Lung (tissue), 12 donors: ENCODE measurements around the gene FXYD5. TPM values are rescaled to one million over a fixed set of nuclear protein-coding genes. Genes with fewer than 3 reads are reported as not detected.
"Not testable (repeated sequence)": the region's sequence is repeated elsewhere in the genome, so short reads cannot be mapped to it uniquely, and the experiment has no call there.

ENCODE experiments used
- ATAC-seq: fragments of 200-7000 bp; cut with Tn5 transposase; one replicate; pipeline ENCODE4 v1.9.1; 2020; ENCODE audit warnings: moderate number of reproducible peaks; ENCODE audit not compliant: insufficient read depth, low FRiP score
- DNase-seq, 3 donors: peaks; one replicate each; pipeline ENCODE4 v3.0.0-alpha.2; 2013 to 2017
- H3K27ac ChIP-seq, 2 donors: one replicate each; pipeline ENCODE4 v1.5.1; 2013; ENCODE audit warnings: mild to moderate bottlenecking in 2 of 2, moderate library complexity in 2 of 2, control low read depth in 1 of 2, inconsistent platforms in 1 of 2, low read depth in 1 of 2, low read length in 1 of 2
- H3K27me3 ChIP-seq, 3 donors: one replicate each; pipeline ENCODE4 v1.5.1; 2013; ENCODE audit warnings: low read length in 2 of 3; ENCODE audit not compliant: control insufficient read depth in 3 of 3, insufficient read depth in 3 of 3
- H3K36me3 ChIP-seq, 4 donors: one replicate each; pipeline ENCODE4 v1.5.1; 2013; ENCODE audit warnings: low read length in 4 of 4, mild to moderate bottlenecking in 1 of 4, moderate library complexity in 1 of 4; ENCODE audit not compliant: control insufficient read depth in 4 of 4, insufficient read depth in 4 of 4
- H3K4me1 ChIP-seq, 5 donors: one replicate each; pipeline ENCODE4 v1.5.1; 2013; ENCODE audit warnings: low read length in 5 of 5, mild to moderate bottlenecking in 2 of 5, moderate library complexity in 1 of 5; ENCODE audit not compliant: control insufficient read depth in 5 of 5, insufficient read depth in 5 of 5
- H3K4me3 ChIP-seq: one replicate; pipeline ENCODE4 v1.5.1; 2013; ENCODE audit warnings: mild to moderate bottlenecking, control low read depth, moderate library complexity
- H3K9ac ChIP-seq, 2 donors: one replicate each; pipeline ENCODE4 v1.5.1; 2013; ENCODE audit warnings: low read length in 2 of 2, control low read depth in 1 of 2; ENCODE audit not compliant: insufficient read depth in 1 of 2
- H3K9me3 ChIP-seq, 4 donors: one replicate each; pipeline ENCODE4 v1.5.1; 2013; ENCODE audit warnings: low read length in 3 of 4, mild to moderate bottlenecking in 1 of 4, moderate library complexity in 1 of 4; ENCODE audit not compliant: control insufficient read depth in 4 of 4, insufficient read depth in 3 of 4
- WGBS, 2 donors: extraction: QIAGEN DNeasy Blood & Tissue Kit; methylation state at CpG; one replicate each; pipeline ENCODE4 v1.1.7; 2013; 5-methylcytosine and 5-hydroxymethylcytosine counted together
- polyA plus RNA-seq, 2 donors: library from polyadenylated mRNA; stranded (reverse); fragments of 200-250 nt; gene quantifications; one replicate each; pipeline ENCODE4 v1.2.1, GENCODE V29; 2013
- total RNA-seq, 2 donors: library from RNA; depleted of rRNA in 1 of 2; stranded (reverse); fragments of >200 nt in 1 of 2; gene quantifications; one replicate each; pipeline ENCODE4 v1.2.1, GENCODE V29; 2014 to 2021
- TF ChIP-seq, protein P1 (sequence below): IDR thresholded peaks from 2 replicates; pipeline ENCODE4 v1.5.1; 2012; ENCODE audit warnings: mild to moderate bottlenecking; ENCODE audit errors: control extremely low read depth, extremely low read depth
- donor health status: control.
- donor health status: control.
- donor health status: Bipolar disorder and iron deficiency.
- donor health status: healthy.
- donor health status: DM: yes; HTN: yes; CAD: no.

The FXYD5 gene
- total and polyA plus RNA-seq, 4 donors: 9.9 to 203 (median 138) TPM

DNA sequence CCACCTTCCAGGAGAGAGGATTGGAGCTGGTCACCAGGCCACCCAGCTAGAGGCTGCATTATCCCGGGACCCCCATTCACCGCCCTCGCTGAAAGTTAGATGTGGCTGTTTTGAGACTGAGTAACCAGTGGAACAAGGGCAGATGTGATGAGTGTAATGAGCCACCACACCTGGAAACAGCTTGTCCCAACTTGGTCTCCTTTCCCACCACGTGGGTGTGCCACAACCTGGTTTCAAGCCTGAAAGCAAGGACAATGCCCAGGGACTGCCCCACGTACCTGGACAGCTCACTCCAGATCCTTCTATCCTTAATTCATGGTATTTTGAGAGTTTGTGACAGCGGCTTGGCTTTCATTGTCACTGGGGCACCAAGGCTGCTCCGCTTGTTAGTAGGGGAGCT lies 26.7 kb upstream of the FXYD5 start:
- Histone ChIP-seq H3K9ac (no peak overlapping the region), H3K27ac (no peak overlapping the region), H3K4me1 (peaks cover 5 to 26% (median 9%) of the 10 kb centered on the region in 5 donors), H3K27me3 (no peaks in the 10 kb centered on the region), H3K4me3 (no peak overlapping the region), H3K9me3 (no peaks in the 10 kb centered on the region), H3K36me3 (no peaks in the 10 kb centered on the region)
- no peak for DNase-seq
- TF ChIP-seq, protein P1, sequence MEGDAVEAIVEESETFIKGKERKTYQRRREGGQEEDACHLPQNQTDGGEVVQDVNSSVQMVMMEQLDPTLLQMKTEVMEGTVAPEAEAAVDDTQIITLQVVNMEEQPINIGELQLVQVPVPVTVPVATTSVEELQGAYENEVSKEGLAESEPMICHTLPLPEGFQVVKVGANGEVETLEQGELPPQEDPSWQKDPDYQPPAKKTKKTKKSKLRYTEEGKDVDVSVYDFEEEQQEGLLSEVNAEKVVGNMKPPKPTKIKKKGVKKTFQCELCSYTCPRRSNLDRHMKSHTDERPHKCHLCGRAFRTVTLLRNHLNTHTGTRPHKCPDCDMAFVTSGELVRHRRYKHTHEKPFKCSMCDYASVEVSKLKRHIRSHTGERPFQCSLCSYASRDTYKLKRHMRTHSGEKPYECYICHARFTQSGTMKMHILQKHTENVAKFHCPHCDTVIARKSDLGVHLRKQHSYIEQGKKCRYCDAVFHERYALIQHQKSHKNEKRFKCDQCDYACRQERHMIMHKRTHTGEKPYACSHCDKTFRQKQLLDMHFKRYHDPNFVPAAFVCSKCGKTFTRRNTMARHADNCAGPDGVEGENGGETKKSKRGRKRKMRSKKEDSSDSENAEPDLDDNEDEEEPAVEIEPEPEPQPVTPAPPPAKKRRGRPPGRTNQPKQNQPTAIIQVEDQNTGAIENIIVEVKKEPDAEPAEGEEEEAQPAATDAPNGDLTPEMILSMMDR: no peak
- no peak for ATAC-seq
- 87 to 92% methylated on average over 7 of the region's 7 CpGs for WGBS, 2 donors

DNA sequence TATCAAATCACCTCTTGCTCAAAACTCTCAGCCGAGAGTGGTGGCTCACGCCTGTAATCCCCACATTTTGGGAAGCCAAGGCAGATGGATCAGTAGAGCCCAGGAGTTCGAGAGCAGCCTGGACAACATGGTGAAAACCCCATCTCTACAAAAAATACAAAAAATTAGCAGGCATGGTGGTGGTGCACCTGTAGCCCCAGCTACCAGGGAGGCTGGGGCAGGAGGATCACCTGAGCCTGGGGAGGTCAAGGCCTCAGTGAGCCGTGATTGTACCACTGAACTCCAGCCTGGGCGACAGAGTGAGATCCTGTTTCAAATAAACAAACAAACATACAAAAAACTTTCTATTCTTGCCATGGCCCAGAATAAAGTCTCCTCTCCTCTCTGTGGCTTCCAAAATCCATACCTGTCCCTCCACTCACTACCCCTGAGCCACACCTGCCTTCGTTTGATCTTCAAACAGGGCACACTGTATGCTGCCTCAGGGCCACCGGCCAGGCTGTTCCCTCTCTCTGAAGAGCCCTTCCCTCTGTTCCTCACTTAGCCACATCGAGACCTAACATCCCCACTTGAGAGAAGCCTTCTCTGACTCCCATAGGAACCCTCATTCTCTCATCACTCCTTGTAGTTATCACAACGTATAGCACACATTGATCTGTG lies 26.0 kb upstream of the FXYD5 start:
- Histone ChIP-seq H3K4me3 (no peak overlapping the region), H3K9me3 (no peaks in the 10 kb centered on the region), H3K36me3 (no peaks in the 10 kb centered on the region), H3K4me1 (peaks cover 5 to 20% (median 8%) of the 10 kb centered on the region in 5 donors), H3K27me3 (no peaks in the 10 kb centered on the region), H3K9ac (no peak overlapping the region), H3K27ac (no peak overlapping the region)
- no peak for ATAC-seq
- TF ChIP-seq, protein P1: no peak
- DNase-seq: no peak
- 91 to 97% methylated on average over 9 of the region's 9 CpGs for WGBS, 2 donors

DNA sequence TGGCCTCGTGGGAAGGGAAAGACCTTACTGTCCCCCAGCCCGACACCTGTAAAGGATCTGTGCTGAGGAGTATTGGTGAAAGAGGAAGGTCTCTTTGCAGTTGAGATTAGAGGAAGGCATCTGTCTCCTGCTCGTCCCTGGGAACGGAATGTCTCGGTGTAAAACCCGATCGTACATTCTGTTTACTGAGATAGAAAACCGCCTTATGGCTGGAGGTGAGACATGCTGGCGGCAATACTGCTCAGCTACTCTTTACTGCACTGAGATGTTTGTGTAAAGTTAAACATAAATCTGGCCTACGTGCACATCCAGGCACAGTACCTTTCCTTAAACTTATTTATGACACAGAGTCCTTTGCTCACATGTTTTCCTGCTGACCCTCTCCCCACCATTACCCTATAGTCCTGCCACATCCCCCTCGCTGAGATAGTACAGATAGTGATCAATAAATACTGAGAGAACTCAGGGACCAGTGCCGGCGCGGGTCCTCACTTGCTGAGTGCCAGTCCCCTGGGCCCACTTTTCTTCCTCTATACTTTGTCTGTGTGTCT lies 24.7 kb upstream of the FXYD5 start:
- H3K9ac ChIP-seq, ATAC-seq, H3K4me3 ChIP-seq, DNase-seq, H3K27ac ChIP-seq, H3K27me3 ChIP-seq, H3K36me3 ChIP-seq, H3K9me3 ChIP-seq: not testable (repeated sequence)
- WGBS, 2 donors: 66 to 67% methylated on average over 14 of the region's 14 CpGs
- H3K4me1 ChIP-seq: peaks cover 0 to 10% (median 0%) of the 10 kb centered on the region in 5 donors

DNA sequence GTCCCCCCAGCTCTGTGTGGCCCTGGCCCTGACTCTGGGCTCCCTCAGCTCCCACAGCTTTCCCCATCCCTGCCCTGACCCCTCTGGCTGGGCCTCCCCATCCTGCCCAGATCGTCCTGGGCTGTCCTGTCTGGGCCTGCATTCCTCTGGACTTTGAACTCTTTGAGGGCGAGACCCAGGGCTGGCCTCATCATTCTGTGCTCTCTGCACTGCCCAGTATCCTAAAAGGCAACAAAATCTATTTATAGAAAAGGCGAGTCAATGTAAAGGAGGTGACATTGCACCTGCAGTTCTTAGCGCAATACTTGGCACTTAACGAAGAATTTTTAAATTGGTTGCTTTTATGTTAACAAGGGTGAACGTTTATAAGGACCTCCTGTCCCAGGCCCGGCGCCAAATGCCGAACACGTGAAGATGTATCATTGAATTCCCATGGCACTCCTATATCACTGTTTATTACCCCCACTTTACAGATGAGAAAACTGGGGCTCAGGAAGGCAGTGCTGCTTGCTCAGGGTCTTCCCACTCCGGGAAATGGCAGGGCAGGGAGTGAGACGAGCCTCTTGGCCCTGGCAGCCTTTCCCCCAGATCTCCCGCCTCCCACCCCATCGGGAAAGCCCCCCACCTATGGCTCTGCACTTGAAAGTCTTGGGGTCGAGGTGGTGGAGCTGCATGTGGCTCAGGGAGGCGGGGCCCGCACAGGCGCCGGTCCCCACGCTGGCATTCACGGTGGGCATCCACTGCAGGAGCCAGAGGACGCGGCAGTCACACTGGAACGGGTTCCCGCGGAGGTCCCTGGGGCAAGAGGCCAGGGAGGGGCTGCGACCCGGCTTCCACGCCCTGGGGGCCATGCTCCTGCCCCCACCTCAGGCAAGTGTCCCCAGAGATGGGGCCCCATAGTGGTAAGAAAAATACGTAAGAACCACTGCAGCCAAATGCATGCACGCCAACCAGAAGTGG lies 23.5 kb upstream of the FXYD5 start:
- TF ChIP-seq, protein P1: no peak
- Histone ChIP-seq H3K4me3 (no peak overlapping the region), H3K4me1 (peaks cover 0 to 14% (median 3%) of the 10 kb centered on the region in 5 donors), H3K36me3 (no peaks in the 10 kb centered on the region), H3K27me3 (no peaks in the 10 kb centered on the region), H3K9me3 (no peaks in the 10 kb centered on the region), H3K27ac (no peak overlapping the region), H3K9ac (no peak overlapping the region)
- ATAC-seq (no peak), DNase-seq (no peak)
- WGBS, 2 donors: 78 to 87% methylated on average over 31 of the region's 31 CpGs
